Panc1 (cell line): ENCODE data around the gene MEIOSIN. TPM values are rescaled to one million over a fixed set of nuclear protein-coding genes. Genes with fewer than 3 reads are reported as not detected.

Experiments used
- ATAC-seq: fragments of 200-7000 bp; cut with Tn5 transposase; 2 replicates; pipeline ENCODE4 v1.9.1; 2020; ENCODE audit warnings: mild to moderate bottlenecking, moderate library complexity
- BruUV-seq: library from RNA; stranded (reverse); fragments of 400-500 nt; replicated peaks from 2 replicates; lab custom pipeline; 2021; lab: Mats Ljungman, UMichigan
- CTCF ChIA-PET: fragments of 300-600 bp; sonication (Branson Sonifier 250); formaldehyde crosslinking; loops from one replicate; lab custom pipeline; 2022; ENCODE audit warnings: antibody characterized with exemption; lab: Charles Lee
- POLR2A ChIA-PET: fragments of 300-600 bp; sonication (Branson Sonifier 250); formaldehyde crosslinking; loops from one replicate; lab custom pipeline; 2022; ENCODE audit warnings: antibody characterized with exemption; lab: Charles Lee
- DNase-seq: peaks from one replicate; pipeline ENCODE4 v3.0.0-alpha.2; 2010; ENCODE audit warnings: low read depth, low spot score
- H3K27ac ChIP-seq: 2 replicates; pipeline ENCODE4 v1.5.1; 2011; ENCODE audit warnings: mild to moderate bottlenecking, low read length, inconsistent platforms
- H3K27me3 ChIP-seq: fragments of 200-500 bp; sonication (Bioruptor generic); 2 replicates; pipeline ENCODE4 v1.6.0; 2014; ENCODE audit warnings: low read length, inconsistent platforms; ENCODE audit not compliant: control insufficient read depth, insufficient read depth
- H3K36me3 ChIP-seq: fragments of 200-500 bp; sonication (Bioruptor generic); 2 replicates; pipeline ENCODE4 v1.5.1; 2014; ENCODE audit warnings: inconsistent platforms, mild to moderate bottlenecking, low read length, moderate library complexity; ENCODE audit not compliant: control insufficient read depth, insufficient read depth
- H3K4me1 ChIP-seq: 2 replicates; pipeline ENCODE4 v1.5.1; 2011; ENCODE audit warnings: inconsistent platforms, mild to moderate bottlenecking, low read length, moderate library complexity; ENCODE audit not compliant: control insufficient read depth, insufficient read depth
- H3K4me3 ChIP-seq, 2 experiments: 2 replicates each; pipeline ENCODE4 v1.5.1; 2011 to 2012; ENCODE audit warnings: low read depth in 2 of 2, low read length in 2 of 2, mild to moderate bottlenecking in 2 of 2, inconsistent platforms in 1 of 2, moderate library complexity in 1 of 2
- H3K9me3 ChIP-seq: fragments of 200-500 bp; sonication (Bioruptor generic); 2 replicates; pipeline ENCODE4 v1.5.1; 2014; ENCODE audit warnings: low read depth, mild to moderate bottlenecking, inconsistent platforms, low read length, moderate library complexity; ENCODE audit not compliant: control insufficient read depth, insufficient read depth
- CTCF ChIP-seq: fragments of 450-650 bp; IDR thresholded peaks from 2 replicates; pipeline ENCODE4 v1.5.1; 2017; ENCODE audit warnings: mild to moderate bottlenecking
- POLR2AphosphoS5 ChIP-seq: IDR thresholded peaks from 2 replicates; pipeline ENCODE4 v1.6.1; 2012; ENCODE audit warnings: mild to moderate bottlenecking, low read depth, low read length, moderate library complexity
- REST ChIP-seq, 2 experiments: IDR thresholded peaks; 2 replicates each; pipeline ENCODE4 v1.6.1; 2011 to 2012; ENCODE audit warnings: low read depth in 2 of 2, control low read depth in 1 of 2, low read length in 1 of 2, mild to moderate bottlenecking in 1 of 2, moderate library complexity in 1 of 2; ENCODE audit not compliant: insufficient read depth in 1 of 2
- SIN3A ChIP-seq: IDR thresholded peaks from 2 replicates; pipeline ENCODE4 v1.6.1; 2012; ENCODE audit warnings: low read depth, mild to moderate bottlenecking, low read length, moderate library complexity, borderline replicate concordance; ENCODE audit not compliant: insufficient read depth
- TCF7L2 ChIP-seq: IDR thresholded peaks from 2 replicates; pipeline ENCODE4 v1.6.1; 2011; ENCODE audit warnings: mild to moderate bottlenecking, low read depth, low read length, inconsistent platforms
- in situ Hi-C: cut with HindIII; loops from 2 replicates; pipeline ENCODE4 v1.10.0; 2016; ENCODE audit warnings: low sequenced_read_pairs, low pct_unique_long_range_greater_than_20kb
- intact Hi-C: fragments of 100-400 bp; cut with micrococcal nuclease; formaldehyde crosslinking; loops from one replicate; pipeline ENCODE4 v1.10.0; 2022; ENCODE audit not compliant: unreplicated experiment
- total RNA-seq: library from RNA; stranded (reverse); gene quantifications from one replicate; pipeline ENCODE4 v1.2.1, GENCODE V29; 2021; ENCODE audit not compliant: unreplicated experiment

Gene MEIOSIN
- total RNA-seq, 1 experiment from 2014 or later = not detected

GRCh38 chr19:45687599-45687998, 45.6 kb upstream of the MEIOSIN start:
- ChIA-PET POLR2A (no interaction called here), CTCF (interaction anchor here (0.6 kb wide), 1 partner anchor 161 kb away, joined by 3 read pairs; no protein-coding TSS in a partner anchor)
- peaks cover 7% of the 10 kb centered on the region; the same call in 1 of the 2 replicates for H3K36me3 ChIP-seq
- in situ Hi-C loops = no loop called here
- H3K27ac ChIP-seq = no peak overlapping the region
- DNase-seq = no peak
- H3K27me3 ChIP-seq = no peaks in the 10 kb centered on the region
- no peak for ATAC-seq
- BruUV-seq = no TSS peak
- no peak overlapping the region for H3K4me3 ChIP-seq
- TF ChIP-seq SIN3A = no peak
- TF ChIP-seq CTCF = no peak
- no peak for TF ChIP-seq TCF7L2
- TF ChIP-seq POLR2AphosphoS5 = no peak
- no peak for TF ChIP-seq REST (IDR thresholded peaks at IDR 0.05; ENCODE audit: insufficient read depth in 1 of 2, low read depth in 2 of 2, low read length in 1 of 2)
- intact Hi-C loops = no loop called here
- H3K4me1 ChIP-seq = no peaks in the 10 kb centered on the region
- no peaks in the 10 kb centered on the region for H3K9me3 ChIP-seq

GRCh38 chr19:45691516-45692186, 41.6 kb upstream of the MEIOSIN start, which contains the start of gene SNRPD2:
TSS of gene SNRPD2 (minus strand) at chr19:45691953. CDS start at chr19:45691888, 65 bp downstream.
- Histone ChIP-seq H3K9me3 (no peaks in the 10 kb centered on the region), H3K27me3 (no peaks in the 10 kb centered on the region), H3K27ac (peak within 1 kb of the TSS; percentile 86), H3K36me3 (peaks cover 7% of the 10 kb centered on the region; the same call in 1 of the 2 replicates), H3K4me3 (peak within 1 kb of the TSS; percentile 73 to 74), H3K4me1 (no peaks in the 10 kb centered on the region)
- in situ Hi-C loops = no loop called here
- POLR2A ChIA-PET = interaction anchor here (0.5 to 2.1 kb wide), 7 partner anchors 10 to 974 kb away, joined by 3 to 18 read pairs (median 4); partner anchors contain the start of gene SIX5
- BruUV-seq = TSS peak; percentile 98
- TF ChIP-seq SIN3A = peak; percentile 49; the same call in 1 of the 2 replicates
- TF ChIP-seq REST (IDR thresholded peaks at IDR 0.05; ENCODE audit: insufficient read depth in 1 of 2, low read depth in 2 of 2, low read length in 1 of 2) = no peak
- peak; percentile 92 for TF ChIP-seq POLR2AphosphoS5
- DNase-seq (peak; percentile 78), ATAC-seq (peak; percentile 80)
- intact Hi-C loops = no loop called here
- CTCF ChIA-PET = interaction anchor here (0.7 to 1.1 kb wide), 4 partner anchors 11 to 126 kb away, joined by 3 to 9 read pairs (median 4); no protein-coding TSS in a partner anchor
